Sciatic nerve (tissue), 2 donors: Measurements from ENCODE around the gene SYCP1. TPM values are rescaled to one million over a fixed set of nuclear protein-coding genes. Genes with fewer than 3 reads are reported as not detected.
A peak's percentile ranks its signal among the peaks of the same experiment; 100 is the strongest.
"Not testable (repeated sequence)": the region's sequence is repeated elsewhere in the genome, so short reads cannot be mapped to it uniquely, and the experiment has no call there.

Experiments
- ATAC-seq: fragments of 200-7000 bp; cut with Tn5 transposase; one replicate; pipeline ENCODE4 v1.9.1; 2020; ENCODE audit warnings: mild to moderate bottlenecking, moderate library complexity
- DNase-seq: peaks from one replicate; pipeline ENCODE4 v3.0.0-alpha.2; 2020; ENCODE audit warnings: low spot score
- intact Hi-C: fragments of 100-400 bp; cut with DNase I; formaldehyde crosslinking; loops from one replicate; pipeline ENCODE4 v1.14.2; 2022
- total RNA-seq: library from RNA; stranded (reverse); fragmentation: NEBNext Ultra II Directional; extraction: Animal tissue kit (Norgen Biotek cat#: 25700); gene quantifications from one replicate; pipeline ENCODE4 v1.2.1, GENCODE V29; 2021
- donor health status: DM: no; HTN: no; CAD: no.
- donor health status: DM: no; HTN: no; CAD: no.

Gene SYCP1, protein sequence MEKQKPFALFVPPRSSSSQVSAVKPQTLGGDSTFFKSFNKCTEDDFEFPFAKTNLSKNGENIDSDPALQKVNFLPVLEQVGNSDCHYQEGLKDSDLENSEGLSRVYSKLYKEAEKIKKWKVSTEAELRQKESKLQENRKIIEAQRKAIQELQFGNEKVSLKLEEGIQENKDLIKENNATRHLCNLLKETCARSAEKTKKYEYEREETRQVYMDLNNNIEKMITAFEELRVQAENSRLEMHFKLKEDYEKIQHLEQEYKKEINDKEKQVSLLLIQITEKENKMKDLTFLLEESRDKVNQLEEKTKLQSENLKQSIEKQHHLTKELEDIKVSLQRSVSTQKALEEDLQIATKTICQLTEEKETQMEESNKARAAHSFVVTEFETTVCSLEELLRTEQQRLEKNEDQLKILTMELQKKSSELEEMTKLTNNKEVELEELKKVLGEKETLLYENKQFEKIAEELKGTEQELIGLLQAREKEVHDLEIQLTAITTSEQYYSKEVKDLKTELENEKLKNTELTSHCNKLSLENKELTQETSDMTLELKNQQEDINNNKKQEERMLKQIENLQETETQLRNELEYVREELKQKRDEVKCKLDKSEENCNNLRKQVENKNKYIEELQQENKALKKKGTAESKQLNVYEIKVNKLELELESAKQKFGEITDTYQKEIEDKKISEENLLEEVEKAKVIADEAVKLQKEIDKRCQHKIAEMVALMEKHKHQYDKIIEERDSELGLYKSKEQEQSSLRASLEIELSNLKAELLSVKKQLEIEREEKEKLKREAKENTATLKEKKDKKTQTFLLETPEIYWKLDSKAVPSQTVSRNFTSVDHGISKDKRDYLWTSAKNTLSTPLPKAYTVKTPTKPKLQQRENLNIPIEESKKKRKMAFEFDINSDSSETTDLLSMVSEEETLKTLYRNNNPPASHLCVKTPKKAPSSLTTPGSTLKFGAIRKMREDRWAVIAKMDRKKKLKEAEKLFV
- total RNA-seq = not detected

DNA sequence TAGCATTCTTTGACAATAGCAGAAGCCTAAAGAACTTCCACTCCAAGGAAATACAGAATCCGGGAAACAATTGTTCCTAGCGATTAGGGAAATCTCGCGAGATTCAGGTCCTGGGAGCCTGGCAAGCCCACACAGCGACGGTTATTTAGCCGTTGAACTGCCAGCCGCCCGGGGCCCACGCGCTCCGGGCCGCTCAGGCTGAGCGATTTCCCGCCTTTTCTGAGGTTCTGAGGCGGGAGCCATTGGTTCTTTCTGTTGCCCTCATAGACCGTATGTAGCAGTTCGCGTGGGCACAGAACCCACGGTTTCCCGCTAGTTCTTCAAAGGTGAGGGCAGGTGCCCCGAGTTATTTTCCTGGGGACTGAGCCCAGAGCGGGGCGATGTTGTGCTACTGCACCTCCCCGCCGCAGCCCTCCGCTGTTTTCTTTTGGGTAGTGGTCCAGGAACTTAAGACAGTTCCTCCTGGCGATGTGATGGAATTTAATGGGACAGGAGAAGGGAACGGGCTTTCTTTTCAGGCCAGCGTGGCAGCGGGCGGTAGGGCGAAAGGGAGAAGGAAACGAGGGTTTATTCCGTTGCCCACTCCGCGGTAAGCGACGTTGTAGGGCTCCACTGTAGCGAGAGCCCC, at the start of gene SYCP1:
Gene SYCP1 (plus strand): TSS at position 171 of the 628 bp plus-strand sequence. CDS start 602 bp downstream, outside the sequence.
- DNase-seq (no peak), ATAC-seq (no peak)
- intact Hi-C loops = no loop called here

DNA sequence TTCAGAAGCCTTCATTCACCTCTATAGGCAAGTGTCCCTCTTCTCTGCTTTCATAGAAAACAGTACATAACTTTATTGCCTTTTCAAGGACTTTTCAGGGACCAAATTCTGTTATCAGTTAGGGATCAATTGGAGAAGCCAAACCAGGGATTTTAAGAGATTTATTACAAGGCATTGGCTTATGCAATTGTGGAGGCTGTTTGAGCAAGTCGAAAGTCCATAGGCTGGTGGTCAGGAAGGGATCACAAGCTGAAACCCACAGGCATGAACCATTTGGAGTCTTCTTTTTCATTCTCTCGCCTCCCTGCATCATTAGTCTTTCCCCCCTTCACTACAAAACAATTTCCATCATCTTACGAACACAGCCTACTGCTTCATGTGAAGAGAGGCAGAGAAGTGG, 34.8 kb upstream of the SYCP1 start:
- ATAC-seq (no peak), DNase-seq (no peak)
- intact Hi-C loops = no loop called here

DNA sequence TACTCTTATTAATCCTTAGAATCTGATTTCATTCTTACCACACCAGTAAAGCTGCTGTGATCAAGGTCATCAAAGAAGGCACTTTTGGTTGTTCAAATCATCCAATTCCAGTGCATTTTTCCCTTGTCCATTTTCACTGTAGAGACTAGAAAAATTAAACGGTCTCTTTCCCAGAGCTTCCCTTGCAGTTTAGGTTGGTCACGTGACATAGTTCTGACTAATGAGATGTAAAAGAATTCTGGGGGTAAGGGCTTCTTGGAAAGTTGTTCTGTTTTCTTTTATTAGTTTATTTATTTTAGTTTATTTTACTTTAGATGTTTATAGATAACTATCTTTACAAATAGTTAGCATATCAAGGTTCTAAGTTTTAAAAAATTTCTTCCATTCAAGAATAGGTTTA, 34.3 kb upstream of the SYCP1 start:
- no peak for ATAC-seq
- intact Hi-C loops = no loop called here
- no peak for DNase-seq

DNA sequence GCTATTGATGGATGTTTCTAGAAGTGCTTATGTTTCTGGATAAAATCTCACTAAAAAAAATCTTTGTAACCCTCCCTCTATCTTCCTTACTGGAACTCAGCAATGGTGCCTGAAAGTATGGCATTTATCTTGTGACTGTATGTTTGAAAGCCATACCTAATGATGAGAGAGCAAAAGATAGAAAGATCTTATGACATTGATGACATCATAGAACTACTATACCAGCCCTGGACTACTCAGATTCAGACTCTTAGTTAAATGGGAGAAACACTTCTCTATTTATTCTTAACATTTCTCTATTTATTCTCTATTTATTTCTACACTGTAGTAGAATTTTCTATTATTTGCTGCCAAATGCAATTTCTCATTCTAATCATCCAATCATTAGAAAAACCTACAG, 32.7 kb upstream of the SYCP1 start:
- no peak for DNase-seq
- no peak for ATAC-seq
- intact Hi-C loops = no loop called here

DNA sequence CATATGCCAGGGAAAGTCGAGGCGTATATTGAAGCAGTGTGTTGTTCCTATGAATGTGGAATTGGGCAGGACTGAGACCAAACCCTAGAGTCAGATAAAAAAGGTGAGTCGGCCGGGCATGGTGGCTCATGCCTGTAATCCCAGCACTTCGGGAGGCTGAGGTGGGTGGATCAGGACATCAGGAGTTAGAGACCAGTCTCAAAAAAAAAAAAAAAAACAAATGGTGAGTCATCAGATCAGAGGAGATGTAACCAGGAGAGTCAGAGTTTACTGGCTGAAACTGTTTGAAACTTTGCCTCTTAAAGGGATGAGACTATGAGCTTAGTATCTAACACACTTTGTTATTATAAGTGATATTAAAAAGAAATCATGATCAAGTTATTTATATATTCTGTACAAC, 26.4 kb upstream of the SYCP1 start:
- ATAC-seq = no peak
- intact Hi-C loops = no loop called here
- no peak for DNase-seq

DNA sequence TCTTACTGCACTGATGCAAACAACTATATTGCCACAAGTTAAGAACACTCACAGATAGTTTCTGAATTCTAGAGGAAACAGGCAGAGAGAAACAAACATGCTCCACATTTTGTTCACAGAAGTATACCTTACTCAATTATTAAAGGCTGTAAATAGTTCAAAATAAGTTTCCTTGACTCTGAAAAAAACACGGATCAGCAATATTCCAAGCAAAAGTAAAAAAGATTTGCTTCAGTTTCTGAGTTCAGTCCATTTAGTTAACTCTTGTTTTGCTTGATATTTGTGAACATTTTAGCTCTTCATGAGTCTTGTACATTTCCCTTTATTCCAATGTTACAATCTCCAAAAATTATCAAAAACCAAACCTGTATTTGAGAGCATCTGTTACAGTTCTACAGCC, 24.6 kb upstream of the SYCP1 start:
- ATAC-seq, DNase-seq, intact Hi-C loops: not testable (repeated sequence)

DNA sequence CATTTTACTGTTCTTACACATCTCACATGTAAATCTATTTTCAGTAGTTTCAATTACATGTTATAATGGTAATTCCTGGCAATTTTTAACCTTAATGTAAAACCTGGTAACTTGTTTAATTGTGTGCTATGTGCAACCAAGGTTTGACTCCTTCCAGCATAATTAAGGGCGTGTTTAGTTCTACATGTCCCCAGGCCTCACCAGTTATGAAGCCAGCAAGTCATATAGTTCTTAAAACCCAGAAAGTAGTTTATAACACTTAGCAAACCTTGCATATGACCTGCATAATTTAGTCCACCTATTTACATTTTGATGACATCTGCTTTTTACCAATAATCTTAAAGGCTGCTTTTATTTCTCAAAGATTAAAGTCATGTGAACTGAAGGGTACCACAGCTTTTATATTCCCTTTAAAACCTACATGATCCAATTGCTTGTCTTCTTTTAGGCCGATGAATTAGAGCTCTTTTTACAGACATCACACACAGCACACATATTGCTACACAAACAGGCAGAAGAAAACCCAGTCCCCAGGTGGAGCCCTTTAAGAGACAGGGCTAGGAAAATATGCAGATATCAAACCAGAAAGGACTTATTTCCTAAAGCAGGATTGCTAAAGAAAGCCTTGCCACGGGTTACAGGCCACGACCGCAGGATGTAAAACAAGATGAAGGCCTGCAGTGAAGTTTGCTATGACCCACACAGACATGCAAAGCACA, 23.2 kb upstream of the SYCP1 start:
- DNase-seq (no peak), ATAC-seq (no peak)
- intact Hi-C loops = no loop called here

DNA sequence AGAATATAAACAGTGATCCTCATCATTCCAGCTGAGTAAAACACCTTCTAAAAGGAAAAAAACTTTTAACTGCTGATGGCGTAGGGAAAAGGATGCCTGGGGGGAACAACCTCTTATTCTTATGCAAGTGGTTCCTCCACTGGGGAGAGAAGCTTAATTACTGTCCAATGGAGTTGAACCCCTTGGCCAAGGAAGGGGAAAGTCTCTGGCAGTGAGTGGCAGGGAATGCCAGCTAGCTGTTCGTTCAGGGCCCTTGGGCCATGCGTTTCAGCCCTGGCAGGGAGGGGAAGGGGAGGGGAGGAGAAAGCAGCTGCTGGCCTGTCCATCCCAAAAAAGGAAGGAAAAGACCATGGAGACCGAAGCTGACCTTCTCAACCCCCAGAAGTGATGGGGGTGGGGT, 22.6 kb upstream of the SYCP1 start:
- intact Hi-C loops = no loop called here
- ATAC-seq (no peak), DNase-seq (no peak)

DNA sequence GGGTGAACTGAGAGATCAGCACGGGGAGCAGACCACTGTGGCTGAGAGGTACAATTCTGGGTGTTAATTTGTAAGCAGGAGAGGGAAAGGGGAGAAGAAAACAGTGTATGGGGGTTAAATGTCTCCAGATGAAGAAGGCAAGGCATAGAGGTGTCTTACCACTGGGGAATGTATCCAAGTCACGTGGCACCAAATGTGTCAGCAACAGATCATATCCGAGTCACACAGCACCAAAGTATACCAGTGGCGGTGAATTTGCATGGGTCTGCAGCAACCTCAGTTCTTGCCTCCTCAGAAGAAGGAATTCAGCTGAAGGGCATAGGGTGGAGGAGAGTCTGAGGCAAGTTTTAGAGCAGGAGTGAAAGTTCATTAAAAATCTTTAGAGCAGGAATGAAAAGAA, 21.2 kb upstream of the SYCP1 start:
- DNase-seq = no peak
- intact Hi-C loops = no loop called here
- ATAC-seq = no peak

DNA sequence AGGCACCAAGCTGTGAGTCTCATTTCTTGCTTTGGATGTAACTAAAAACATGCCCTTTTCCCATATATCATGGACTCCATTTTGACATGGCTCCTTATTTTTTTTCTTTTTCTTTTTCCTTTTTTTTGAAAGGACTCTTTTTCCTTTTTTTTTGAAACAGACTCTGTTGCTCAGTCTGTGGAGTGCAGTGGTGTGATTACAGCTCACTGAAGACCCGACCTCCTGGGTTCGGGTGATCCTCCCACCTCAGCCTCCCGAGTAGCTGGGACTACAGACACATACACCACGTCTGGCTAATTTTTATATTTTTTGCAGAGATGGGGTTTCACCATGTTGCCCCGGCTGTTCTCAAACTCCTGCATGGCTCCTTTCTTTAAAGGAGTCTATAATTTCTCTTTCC, 10.4 kb upstream of the SYCP1 start:
- intact Hi-C loops = no loop called here
- no peak for ATAC-seq
- DNase-seq = no peak

DNA sequence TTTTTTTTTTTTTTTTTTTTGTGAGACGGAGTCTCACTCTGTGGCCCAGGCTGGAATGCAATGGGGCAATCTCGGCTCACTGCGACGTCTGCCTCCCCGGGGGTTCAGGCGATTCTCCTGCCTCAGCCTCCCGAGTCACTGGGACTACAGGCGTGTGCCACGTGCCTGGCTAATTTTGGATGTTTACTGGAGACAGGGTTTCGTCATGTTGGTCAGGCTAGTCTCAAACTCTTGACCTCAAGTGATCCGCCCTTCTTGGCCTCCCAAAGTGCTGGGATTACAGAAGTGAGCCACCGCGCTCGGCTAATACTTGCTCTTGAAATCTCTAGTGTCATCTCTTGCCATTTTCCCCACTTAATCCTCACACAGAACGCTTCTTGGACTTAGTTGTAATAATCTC, 1.1 kb upstream of the SYCP1 start:
- intact Hi-C loops = no loop called here
- DNase-seq = no peak
- no peak for ATAC-seq

DNA sequence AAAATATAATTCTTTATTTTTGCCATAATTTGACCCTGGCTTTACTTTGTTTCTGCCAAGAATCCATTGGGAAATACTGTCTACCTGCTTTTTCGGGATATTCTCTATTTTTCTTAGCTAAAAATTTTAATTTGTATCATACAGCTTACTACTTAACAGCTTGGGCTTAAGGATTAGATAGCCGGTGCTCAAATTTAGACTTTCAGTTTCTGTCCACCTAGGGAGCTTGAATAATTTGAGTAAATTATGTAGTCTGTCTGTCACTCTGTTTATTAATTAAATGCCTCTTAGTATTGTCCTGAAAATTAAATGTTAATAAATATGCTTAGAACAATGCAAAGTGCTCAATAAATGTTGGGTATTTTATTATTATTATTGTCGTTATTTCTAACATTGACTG, 6.7 kb downstream of the SYCP1 start:
- ATAC-seq = no peak
- intact Hi-C loops = no loop called here
- DNase-seq = no peak

DNA sequence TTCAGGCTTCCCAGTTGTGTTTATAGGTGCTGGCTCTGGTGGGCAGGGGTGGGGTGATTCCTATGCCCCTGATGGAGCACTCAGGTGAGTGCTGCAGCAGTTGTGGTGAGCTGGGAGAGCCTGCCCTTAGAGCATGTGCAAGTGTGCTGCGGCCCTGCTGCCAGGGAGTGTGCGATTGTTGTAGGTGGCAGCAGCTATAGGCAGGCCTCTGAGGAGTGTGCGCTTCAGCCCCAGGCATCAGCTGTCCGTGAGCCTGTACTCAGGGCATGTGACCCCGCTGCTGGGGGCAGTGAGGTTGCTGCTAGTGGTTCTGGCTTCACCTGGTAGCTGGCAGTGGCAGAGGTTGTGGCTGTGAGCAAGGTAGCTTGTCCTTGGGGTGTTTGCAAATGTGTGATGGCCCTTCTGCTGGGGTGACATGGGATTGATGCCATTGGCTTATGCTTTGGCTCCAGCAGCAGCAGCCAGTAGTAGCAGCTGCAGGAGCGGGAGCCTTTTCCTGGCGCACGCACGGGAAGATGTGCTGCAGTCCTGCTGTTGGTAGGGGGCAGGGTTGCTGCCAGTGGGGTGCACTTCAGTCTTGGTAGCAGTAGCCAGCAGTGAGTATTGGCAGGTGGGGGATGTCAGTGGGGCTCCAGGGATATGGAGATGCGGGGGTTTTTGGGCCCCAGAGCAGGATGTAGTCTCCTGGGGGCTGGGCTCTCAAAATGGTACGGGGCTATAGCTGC, 37.7 kb downstream of the SYCP1 start:
- intact Hi-C loops = no loop called here
- ATAC-seq (no peak), DNase-seq (no peak)

DNA sequence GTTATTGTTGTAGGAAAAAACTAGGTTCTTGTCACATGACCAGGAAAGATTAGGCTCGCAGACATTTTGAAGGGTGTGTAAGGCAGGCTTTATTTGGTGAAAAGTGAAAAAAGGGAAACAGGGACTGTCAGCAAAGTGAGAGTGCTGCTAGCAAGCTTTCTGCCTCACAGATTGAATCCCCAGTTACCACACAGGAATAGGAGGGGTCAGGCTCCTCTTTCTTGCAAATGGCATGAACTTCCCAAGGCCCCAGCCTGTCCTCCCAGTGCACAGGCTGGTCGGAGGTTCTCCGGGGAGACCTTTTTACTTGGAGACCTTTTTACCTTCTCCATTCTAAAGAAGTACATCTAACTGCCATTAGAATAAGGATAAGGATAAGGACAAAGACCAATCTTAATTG, 42.1 kb downstream of the SYCP1 start:
- ATAC-seq (no peak), DNase-seq (no peak)
- intact Hi-C loops = no loop called here

DNA sequence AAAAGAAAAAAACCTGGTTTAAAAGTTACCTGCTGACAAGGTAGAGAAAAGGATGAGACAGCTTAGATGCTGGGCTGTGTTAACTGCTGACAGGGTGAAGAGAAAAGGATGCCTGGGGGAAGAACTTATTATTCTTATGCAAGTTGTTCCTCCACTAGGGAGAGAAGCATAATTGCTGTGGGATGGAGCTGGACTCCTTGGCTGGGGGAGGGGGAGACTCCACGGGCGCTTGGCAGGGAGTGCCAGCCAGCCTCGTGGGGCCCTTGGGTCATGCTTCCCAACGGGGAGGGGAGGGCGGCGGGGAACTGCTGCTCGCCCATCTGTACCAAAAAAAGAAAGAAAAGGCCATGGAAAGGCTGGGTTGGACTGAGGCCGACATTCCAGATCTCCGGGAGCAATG, 47.2 kb downstream of the SYCP1 start:
- intact Hi-C loops = no loop called here
- ATAC-seq = peak; percentile 36
- DNase-seq = no peak

DNA sequence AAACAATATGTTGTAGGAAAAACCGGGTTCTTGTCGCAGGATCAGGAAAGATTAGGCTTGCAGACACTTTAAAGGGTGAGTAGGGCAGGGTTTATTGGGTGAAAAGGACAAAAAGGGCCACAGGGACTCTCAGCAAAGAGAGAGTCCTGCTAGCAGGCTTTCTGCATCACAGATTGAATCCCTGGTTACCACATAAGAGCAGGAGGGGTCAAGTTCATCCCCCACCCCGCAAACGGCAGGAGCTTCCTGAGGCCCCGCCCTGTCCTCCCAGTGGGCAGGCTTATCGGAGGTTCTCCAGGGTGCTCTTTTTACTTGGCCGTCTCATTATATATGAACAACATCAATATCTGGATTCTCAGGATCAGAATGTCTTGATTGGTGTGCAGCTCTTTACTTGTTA, 47.7 kb downstream of the SYCP1 start:
- intact Hi-C loops = no loop called here
- no peak for DNase-seq
- ATAC-seq = no peak

DNA sequence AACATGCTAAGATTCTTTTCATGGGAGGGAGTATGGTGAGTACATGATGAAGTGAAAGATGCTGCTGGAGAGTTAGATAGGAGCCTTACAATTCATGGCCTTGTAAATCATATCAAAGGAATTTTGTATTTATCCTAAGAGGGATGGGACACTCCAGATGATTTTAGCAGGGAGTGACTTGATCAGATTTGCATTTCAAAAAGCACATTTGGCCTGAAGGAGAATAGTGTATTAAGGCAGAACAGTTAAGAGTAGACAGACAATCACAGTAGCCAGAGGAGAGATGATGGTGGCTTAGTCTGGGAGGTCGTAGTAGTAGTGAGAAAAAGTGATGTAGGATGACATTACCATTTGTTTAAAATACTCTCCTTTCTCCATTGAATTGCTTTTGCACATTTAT, 48.8 kb downstream of the SYCP1 start:
- intact Hi-C loops = no loop called here

DNA sequence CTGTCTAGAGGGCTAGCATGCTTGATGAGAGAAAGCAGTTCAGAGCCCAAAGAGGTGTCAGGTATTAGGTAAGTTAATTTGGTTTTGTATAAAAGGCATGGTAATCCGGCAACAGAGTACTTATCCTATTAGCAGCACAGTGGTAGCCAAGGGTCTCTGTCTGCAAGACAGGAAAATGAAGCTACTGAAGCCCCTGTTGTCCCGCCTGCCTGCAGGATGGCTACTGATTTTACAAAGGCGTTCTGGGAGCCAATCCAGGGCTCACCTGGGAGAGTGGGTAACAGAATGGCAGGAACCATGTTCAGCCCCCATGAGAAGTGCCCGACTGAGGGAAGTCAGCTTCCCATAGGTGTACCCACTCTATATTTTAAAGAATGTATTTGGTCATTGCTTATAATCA, 61.1 kb downstream of the SYCP1 start:
- DNase-seq, ATAC-seq, intact Hi-C loops: not testable (repeated sequence)

More for the DNA sequence above, 48.8 kb downstream of the SYCP1 start:
- ATAC-seq = no peak
- no peak for DNase-seq
